Stimulated activated naive CD8-positive, alpha-beta T cell treated with anti-CD3 and anti-CD28 coated beads, Interleukin-15, Interleukin-2, amounts not matched to agents 100 U/mL and 50 U/mL, for 24 hours (primary cell): ENCODE data around the gene SERPINE2.
"Not testable (repeated sequence)": the region's sequence is repeated elsewhere in the genome, so short reads cannot be mapped to it uniquely, and the experiment has no call there.

Experiments used
- ATAC-seq: fragments of 150-1000 bp; cut with Tn5 transposase; one replicate; pipeline ENCODE4 v1.10.0; 2021
- DNase-seq: peaks from one replicate; pipeline ENCODE4 v3.0.0; 2021

Gene SERPINE2

GRCh38 chr2:224014336-224014735 is 24.8 kb downstream of the SERPINE2 start:
- DNase-seq (no peak), ATAC-seq (no peak)

- no peak for ATAC-seq
- no peak for DNase-seq
Observed at GRCh38 chr2:224011837-224012236, 27.2 kb downstream of the SERPINE2 start.

GRCh38 chr2:224009605-224010315 is 29.3 kb downstream of the SERPINE2 start:
- ATAC-seq: no peak
- DNase-seq: no peak

- ATAC-seq (no peak), DNase-seq (no peak)
Observed at GRCh38 chr2:224008702-224009261, 30.3 kb downstream of the SERPINE2 start.

- ATAC-seq (no peak), DNase-seq (no peak)
Observed at GRCh38 chr2:224004105-224004695, 34.9 kb downstream of the SERPINE2 start.

GRCh38 chr2:224000662-224001061 is 38.4 kb downstream of the SERPINE2 start:
- ATAC-seq, DNase-seq: not testable (repeated sequence)

- DNase-seq: no peak
- no peak for ATAC-seq
Observed at GRCh38 chr2:223999862-224000261, 39.2 kb downstream of the SERPINE2 start.

- DNase-seq (no peak), ATAC-seq (no peak)
Observed at GRCh38 chr2:223998948-223999347, 40.1 kb downstream of the SERPINE2 start.

GRCh38 chr2:223997938-223998337 is 41.1 kb downstream of the SERPINE2 start:
- ATAC-seq: no peak
- DNase-seq: no peak

GRCh38 chr2:223996391-223996790 is 42.7 kb downstream of the SERPINE2 start:
- DNase-seq: no peak
- ATAC-seq: no peak

- DNase-seq: no peak
- no peak for ATAC-seq
Observed at GRCh38 chr2:223995569-223995968, 43.5 kb downstream of the SERPINE2 start.

- DNase-seq: no peak
- no peak for ATAC-seq
Observed at GRCh38 chr2:223994562-223995162, 44.4 kb downstream of the SERPINE2 start.

GRCh38 chr2:223993634-223994232 is 45.4 kb downstream of the SERPINE2 start:
- peak; percentile 62 for DNase-seq

GRCh38 chr2:223991611-223992010 is 47.5 kb downstream of the SERPINE2 start:
- ATAC-seq: no peak
- no peak for DNase-seq

More at GRCh38 chr2:223993634-223994232, 45.4 kb downstream of the SERPINE2 start:
- peak; percentile 62 for ATAC-seq

- ATAC-seq: no peak
Observed at GRCh38 chr2:223989856-223990232, 49.2 kb downstream of the SERPINE2 start.

GRCh38 chr2:223989206-223989855 is 49.8 kb downstream of the SERPINE2 start:
- no peak for DNase-seq
- ATAC-seq: no peak

More at GRCh38 chr2:223989856-223990232, 49.2 kb downstream of the SERPINE2 start:
- no peak for DNase-seq

GRCh38 chr2:223981241-223981640 is 57.8 kb downstream of the SERPINE2 start:
- DNase-seq: no peak
- no peak for ATAC-seq

- no peak for ATAC-seq
- DNase-seq: no peak
Observed at GRCh38 chr2:223980803-223981202, 58.3 kb downstream of the SERPINE2 start.

- no peak for DNase-seq
- no peak for ATAC-seq
Observed at GRCh38 chr2:223980397-223980735, 58.7 kb downstream of the SERPINE2 start.

- DNase-seq (no peak), ATAC-seq (no peak)
Observed at GRCh38 chr2:223979730-223980396, 59.2 kb downstream of the SERPINE2 start.

GRCh38 chr2:223978451-223978850 is 60.6 kb downstream of the SERPINE2 start:
- ATAC-seq (no peak), DNase-seq (no peak)
